H9 (cell line): ENCODE measurements around the gene NHSL1. TPM values are rescaled to one million over a fixed set of nuclear protein-coding genes. Genes with fewer than 3 reads are reported as not detected.

Experiments
- DNase-seq: peaks from one replicate; pipeline ENCODE4 v3.0.0-alpha.2; 2017
- H2AFZ ChIP-seq: one replicate; pipeline ENCODE4 v1.6.1; 2013; ENCODE audit warnings: mild to moderate bottlenecking, low read length, control low read depth, moderate library complexity
- H2AK5ac ChIP-seq: 2 replicates; pipeline ENCODE4 v1.6.1; 2013; ENCODE audit warnings: low read length, control low read depth, mixed read lengths; ENCODE audit not compliant: insufficient read length
- H2BK120ac ChIP-seq: one replicate; pipeline ENCODE4 v1.6.1; 2013; ENCODE audit warnings: low read depth, mild to moderate bottlenecking, low read length, control low read depth, inconsistent platforms; ENCODE audit not compliant: poor library complexity, severe bottlenecking
- H2BK12ac ChIP-seq: 2 replicates; pipeline ENCODE4 v1.6.1; 2013; ENCODE audit warnings: low read length, control low read depth, mixed read lengths, low read depth; ENCODE audit not compliant: insufficient read length
- H2BK15ac ChIP-seq: 2 replicates; pipeline ENCODE4 v1.6.1; 2013; ENCODE audit warnings: low read depth, low read length, control low read depth
- H2BK20ac ChIP-seq: one replicate; pipeline ENCODE4 v1.6.1; 2013; ENCODE audit warnings: low read depth, mild to moderate bottlenecking, low read length, control low read depth, inconsistent platforms; ENCODE audit not compliant: poor library complexity, severe bottlenecking
- H2BK5ac ChIP-seq: 2 replicates; pipeline ENCODE4 v1.6.1; 2013; ENCODE audit warnings: low read length, control low read depth, mixed read lengths; ENCODE audit not compliant: insufficient read length
- H3K14ac ChIP-seq: 2 replicates; pipeline ENCODE4 v1.6.1; 2013; ENCODE audit warnings: low read length, control low read depth; ENCODE audit not compliant: insufficient read depth
- H3K18ac ChIP-seq: 2 replicates; pipeline ENCODE4 v1.6.1; 2013; ENCODE audit warnings: low read depth, mild to moderate bottlenecking, mixed read lengths, low read length, control low read depth; ENCODE audit not compliant: insufficient read length
- H3K23ac ChIP-seq: 2 replicates; pipeline ENCODE4 v1.6.1; 2013; ENCODE audit warnings: low read length, control low read depth, mixed read lengths, low read depth; ENCODE audit not compliant: insufficient read length
- H3K23me2 ChIP-seq: 2 replicates; pipeline ENCODE4 v1.6.1; 2013; ENCODE audit warnings: low read depth, mild to moderate bottlenecking, mixed read lengths, low read length, control low read depth; ENCODE audit not compliant: insufficient read length, poor library complexity, severe bottlenecking
- H3K27ac ChIP-seq: 2 replicates; pipeline ENCODE4 v1.5.1; 2013; ENCODE audit warnings: low read length, control low read depth, mixed read lengths, low read depth; ENCODE audit not compliant: insufficient read length
- H3K27me3 ChIP-seq: 2 replicates; pipeline ENCODE4 v1.6.1; 2013; ENCODE audit warnings: low read length, control low read depth, inconsistent platforms; ENCODE audit not compliant: insufficient read depth
- H3K4ac ChIP-seq: 2 replicates; pipeline ENCODE4 v1.6.1; 2013; ENCODE audit warnings: low read depth, mild to moderate bottlenecking, control low read depth, inconsistent platforms, low read length, moderate library complexity
- H3K4me1 ChIP-seq: 2 replicates; pipeline ENCODE4 v1.6.1; 2013; ENCODE audit warnings: low read length, control low read depth, inconsistent platforms; ENCODE audit not compliant: insufficient read depth
- H3K4me2 ChIP-seq: 2 replicates; pipeline ENCODE4 v1.6.1; 2013; ENCODE audit warnings: low read length, control low read depth, mixed read lengths; ENCODE audit not compliant: insufficient read length, insufficient read depth
- H3K56ac ChIP-seq: 2 replicates; pipeline ENCODE4 v1.6.1; 2013; ENCODE audit warnings: low read depth, mild to moderate bottlenecking, mixed read lengths, low read length, control low read depth; ENCODE audit not compliant: insufficient read length
- H3K79me1 ChIP-seq: 2 replicates; pipeline ENCODE4 v1.6.1; 2013; ENCODE audit warnings: low read depth, mild to moderate bottlenecking, moderate library complexity, low read length, control low read depth, inconsistent platforms; ENCODE audit not compliant: insufficient read depth, poor library complexity, severe bottlenecking
- H3K79me2 ChIP-seq: 2 replicates; pipeline ENCODE4 v1.6.1; 2013; ENCODE audit warnings: low read length, control low read depth, inconsistent platforms; ENCODE audit not compliant: insufficient read depth
- H3K9ac ChIP-seq: 2 replicates; pipeline ENCODE4 v1.6.1; 2013; ENCODE audit warnings: low read length, control low read depth, mixed read lengths; ENCODE audit not compliant: insufficient read length; ENCODE audit errors: extremely low read depth
- H3K9me3 ChIP-seq: one replicate; pipeline ENCODE4 v1.6.1; 2013; ENCODE audit warnings: low read depth, low read length, inconsistent platforms; ENCODE audit not compliant: control insufficient read depth
- H3T11ph ChIP-seq: one replicate; pipeline ENCODE4 v1.6.1; 2013; ENCODE audit warnings: mild to moderate bottlenecking, low read length, control low read depth, inconsistent platforms
- H4K20me1 ChIP-seq: one replicate; pipeline ENCODE4 v1.6.1; 2013; ENCODE audit not compliant: control insufficient read depth, insufficient read length, insufficient read depth
- H4K5ac ChIP-seq: 2 replicates; pipeline ENCODE4 v1.6.1; 2013; ENCODE audit warnings: low read depth, mild to moderate bottlenecking, mixed read lengths, low read length, control low read depth; ENCODE audit not compliant: insufficient read length
- H4K8ac ChIP-seq: replicated peaks from 2 replicates; pipeline ENCODE4 v1.6.1; 2013; ENCODE audit warnings: low read length, control low read depth, mixed read lengths, low read depth; ENCODE audit not compliant: insufficient read length
- H4K91ac ChIP-seq: 2 replicates; pipeline ENCODE4 v1.6.1; 2013; ENCODE audit warnings: low read depth, mild to moderate bottlenecking, moderate library complexity, mixed read lengths, low read length, control low read depth; ENCODE audit not compliant: insufficient read length
- H3K27ac Mint-ChIP-seq, 3 experiments: 2 replicates in 2 of 3; 3 replicates in 1 of 3; pipeline ENCODE4 v1.8.0; 2020 to 2021; ENCODE audit warnings: mixed read lengths in 3 of 3, mild to moderate bottlenecking in 1 of 3, moderate library complexity in 1 of 3
- H3K27me3 Mint-ChIP-seq: 2 replicates; pipeline ENCODE4 v1.8.0; 2021; ENCODE audit warnings: low read depth, mild to moderate bottlenecking, moderate library complexity, mixed read lengths
- H3K36me3 Mint-ChIP-seq, 3 experiments: 2 replicates in 2 of 3; 3 replicates in 1 of 3; pipeline ENCODE4 v1.8.0; 2020 to 2021; ENCODE audit warnings: low read depth in 3 of 3, mixed read lengths in 3 of 3; ENCODE audit not compliant: insufficient read depth in 1 of 3
- H3K4me1 Mint-ChIP-seq, 2 experiments: 2 replicates each; pipeline ENCODE4 v1.8.0; 2020; ENCODE audit warnings: mixed read lengths in 2 of 2
- H3K4me3 Mint-ChIP-seq, 2 experiments: 2 replicates in 1 of 2; 3 replicates in 1 of 2; pipeline ENCODE4 v1.8.0; 2020 to 2021; ENCODE audit warnings: mild to moderate bottlenecking in 2 of 2, mixed read lengths in 2 of 2, moderate library complexity in 1 of 2
- H3K9me3 Mint-ChIP-seq, 2 experiments: 2 replicates in 1 of 2; 3 replicates in 1 of 2; pipeline ENCODE4 v1.8.0; 2020; ENCODE audit warnings: mild to moderate bottlenecking in 2 of 2, mixed read lengths in 2 of 2, moderate library complexity in 1 of 2
- WGBS: extraction: QIAGEN DNeasy Blood & Tissue Kit; methylation state at CpG from one replicate; pipeline ENCODE4 v1.1.7; 2013; ENCODE audit warnings: missing lambda C conversion rate, low lambda C conversion rate, mixed read lengths; ENCODE audit not compliant: insufficient read length; ENCODE audit errors: extremely low coverage; 5-methylcytosine and 5-hydroxymethylcytosine counted together
- total RNA-seq: library from RNA; stranded (reverse); gene quantifications from 2 replicates; pipeline ENCODE4 v1.2.1, GENCODE V29; 2021
- TF ChIP-seq, protein P1 (sequence below): fragments of 200-600 bp; sonication (generic); conservative IDR thresholded peaks from 3 replicates; pipeline ENCODE4 v1.8.0; 2021; ENCODE audit warnings: antibody characterized with exemption, mild to moderate bottlenecking

NHSL1 gene
- total RNA-seq, 1 experiment from 2014 or later = 28.7 TPM

GRCh38 chr6:138482816-138483215 lies 16.5 kb downstream of the NHSL1 start:
- H4K8ac ChIP-seq = no peak overlapping the region

More at GRCh38 chr6:138482816-138483215, 16.5 kb downstream of the NHSL1 start:
- Histone ChIP-seq H2BK12ac (no peak overlapping the region), H3K23ac (no peak overlapping the region), H3K18ac (no peak overlapping the region), H2BK120ac (no peak overlapping the region), H3K4ac (no peak overlapping the region), H4K5ac (no peak overlapping the region), H3K79me2 (0 out of 2 replicates have a peak, but pooled peaks cover 4% of the 10 kb centered on the region), H3K23me2 (peaks cover 3% of the 10 kb centered on the region), H3K27me3 (no peaks in the 10 kb centered on the region), H2BK20ac (no peak overlapping the region), H2AK5ac (no peak overlapping the region), H4K91ac (no peak overlapping the region), H3K4me2 (no peak overlapping the region), H3K27ac (no peak overlapping the region), H3K14ac (no peak overlapping the region), H3K4me1 (peaks cover 11% of the 10 kb centered on the region; the same call in 1 of the 2 replicates), H3T11ph (no peak overlapping the region), H3K9me3 (no peaks in the 10 kb centered on the region), H3K79me1 (peaks cover 6% of the 10 kb centered on the region), H4K20me1 (no peaks in the 10 kb centered on the region), H2BK15ac (no peak overlapping the region), H3K56ac (no peak overlapping the region), H2AFZ (no peak overlapping the region), H3K9ac (no peak overlapping the region), H2BK5ac (no peak overlapping the region)
- Mint-ChIP-seq H3K36me3 (peaks cover 0 to 4% (median 0%) of the 10 kb centered on the region in 3 experiments; a peak in 1 of 7 replicates), H3K27me3 (no peaks in the 10 kb centered on the region), H3K4me3 (no peak overlapping the region), H3K9me3 (no peaks in the 10 kb centered on the region), H3K4me1 (peaks cover 51 to 70% of the 10 kb centered on the region in 2 experiments), H3K27ac (no peak overlapping the region)
- TF ChIP-seq, protein P1, sequence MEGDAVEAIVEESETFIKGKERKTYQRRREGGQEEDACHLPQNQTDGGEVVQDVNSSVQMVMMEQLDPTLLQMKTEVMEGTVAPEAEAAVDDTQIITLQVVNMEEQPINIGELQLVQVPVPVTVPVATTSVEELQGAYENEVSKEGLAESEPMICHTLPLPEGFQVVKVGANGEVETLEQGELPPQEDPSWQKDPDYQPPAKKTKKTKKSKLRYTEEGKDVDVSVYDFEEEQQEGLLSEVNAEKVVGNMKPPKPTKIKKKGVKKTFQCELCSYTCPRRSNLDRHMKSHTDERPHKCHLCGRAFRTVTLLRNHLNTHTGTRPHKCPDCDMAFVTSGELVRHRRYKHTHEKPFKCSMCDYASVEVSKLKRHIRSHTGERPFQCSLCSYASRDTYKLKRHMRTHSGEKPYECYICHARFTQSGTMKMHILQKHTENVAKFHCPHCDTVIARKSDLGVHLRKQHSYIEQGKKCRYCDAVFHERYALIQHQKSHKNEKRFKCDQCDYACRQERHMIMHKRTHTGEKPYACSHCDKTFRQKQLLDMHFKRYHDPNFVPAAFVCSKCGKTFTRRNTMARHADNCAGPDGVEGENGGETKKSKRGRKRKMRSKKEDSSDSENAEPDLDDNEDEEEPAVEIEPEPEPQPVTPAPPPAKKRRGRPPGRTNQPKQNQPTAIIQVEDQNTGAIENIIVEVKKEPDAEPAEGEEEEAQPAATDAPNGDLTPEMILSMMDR = no peak
- no peak for DNase-seq
- WGBS = no CpG with 5 or more reads among the region's 3 CpGs
